Skeletal muscle satellite cell (primary cell): ENCODE data around the gene ACCSL.

Source experiments
- H3K27me3 ChIP-seq: 2 replicates; pipeline ENCODE4 v1.7.0; 2013; ENCODE audit warnings: low read length; ENCODE audit not compliant: control insufficient read depth, insufficient read depth
- H3K36me3 ChIP-seq: 2 replicates; pipeline ENCODE4 v1.7.0; 2013; ENCODE audit warnings: mild to moderate bottlenecking, control low read depth, low read length; ENCODE audit not compliant: insufficient read depth
- H3K4me1 ChIP-seq: 2 replicates; pipeline ENCODE4 v1.7.0; 2013; ENCODE audit warnings: low read length; ENCODE audit not compliant: control insufficient read depth, insufficient read depth
- H3K4me2 ChIP-seq: 2 replicates; pipeline ENCODE4 v1.7.0; 2013; ENCODE audit warnings: mild to moderate bottlenecking, low read length
- H3K4me3 ChIP-seq: 2 replicates; pipeline ENCODE4 v1.7.0; 2013; ENCODE audit warnings: low read length
- H3K9ac ChIP-seq: 2 replicates; pipeline ENCODE4 v1.7.0; 2013; ENCODE audit warnings: mild to moderate bottlenecking, low read depth, low read length, moderate library complexity
- H3K9me3 ChIP-seq: replicated peaks from 2 replicates; pipeline ENCODE4 v1.7.0; 2013; ENCODE audit warnings: mild to moderate bottlenecking, control low read depth, low read length

The ACCSL gene

GRCh38 chr11:44034639-44035038, 13.1 kb upstream of the ACCSL start:
- H3K4me3 ChIP-seq = no peak overlapping the region
- H3K4me1 ChIP-seq = peaks cover 22% of the 10 kb centered on the region
- no peaks in the 10 kb centered on the region for H3K36me3 ChIP-seq
- no peak overlapping the region for H3K4me2 ChIP-seq
- H3K9me3 ChIP-seq = no peaks in the 10 kb centered on the region
- H3K27me3 ChIP-seq = peaks cover 45% of the 10 kb centered on the region
- H3K9ac ChIP-seq = no peak overlapping the region

GRCh38 chr11:44036811-44037657, 10.7 kb upstream of the ACCSL start:
- Histone ChIP-seq H3K27me3 (peaks cover 34% of the 10 kb centered on the region), H3K4me1 (peaks cover 11% of the 10 kb centered on the region), H3K9ac (no peak overlapping the region), H3K36me3 (no peaks in the 10 kb centered on the region), H3K4me2 (no peak overlapping the region), H3K9me3 (no peaks in the 10 kb centered on the region), H3K4me3 (no peak overlapping the region)

- Histone ChIP-seq H3K4me1 (peaks cover 5% of the 10 kb centered on the region), H3K9ac (no peak overlapping the region), H3K27me3 (peaks cover 29% of the 10 kb centered on the region), H3K36me3 (no peaks in the 10 kb centered on the region), H3K4me2 (no peak overlapping the region), H3K9me3 (no peaks in the 10 kb centered on the region), H3K4me3 (no peak overlapping the region)
These were observed 10.2 kb upstream of the ACCSL start for GRCh38 chr11:44037658-44037998.

GRCh38 chr11:44043157-44043556, 4.6 kb upstream of the ACCSL start:
- no peaks in the 10 kb centered on the region for H3K36me3 ChIP-seq

GRCh38 chr11:44046182-44046581, 1.6 kb upstream of the ACCSL start:
- no peaks in the 10 kb centered on the region for H3K9me3 ChIP-seq
- no peaks in the 10 kb centered on the region for H3K36me3 ChIP-seq
- no peaks in the 10 kb centered on the region for H3K4me1 ChIP-seq
- H3K27me3 ChIP-seq = peaks cover 48% of the 10 kb centered on the region
- no peak overlapping the region for H3K9ac ChIP-seq
- no peak overlapping the region for H3K4me2 ChIP-seq
- H3K4me3 ChIP-seq = no peak overlapping the region

More at GRCh38 chr11:44043157-44043556, 4.6 kb upstream of the ACCSL start:
- Histone ChIP-seq H3K4me3 (no peak overlapping the region), H3K27me3 (peaks cover 58% of the 10 kb centered on the region), H3K4me1 (no peaks in the 10 kb centered on the region), H3K4me2 (no peak overlapping the region), H3K9ac (no peak overlapping the region), H3K9me3 (no peaks in the 10 kb centered on the region)

- Histone ChIP-seq H3K4me2 (no peak overlapping the region), H3K36me3 (no peaks in the 10 kb centered on the region), H3K4me3 (no peak overlapping the region), H3K4me1 (no peaks in the 10 kb centered on the region), H3K9ac (no peak overlapping the region), H3K9me3 (no peaks in the 10 kb centered on the region), H3K27me3 (peaks cover 56% of the 10 kb centered on the region)
These were observed 483 bp upstream of the ACCSL start for GRCh38 chr11:44047298-44047697.

- H3K36me3 ChIP-seq = no peaks in the 10 kb centered on the region
- H3K4me3 ChIP-seq = no peak overlapping the region
These were observed 2.1 kb downstream of the ACCSL start for GRCh38 chr11:44049832-44050231.

GRCh38 chr11:44051171-44051570, 3.4 kb downstream of the ACCSL start:
- Histone ChIP-seq H3K4me1 (no peaks in the 10 kb centered on the region), H3K4me3 (no peak overlapping the region), H3K36me3 (no peaks in the 10 kb centered on the region), H3K9me3 (no peaks in the 10 kb centered on the region), H3K27me3 (peaks cover 51% of the 10 kb centered on the region), H3K9ac (no peak overlapping the region), H3K4me2 (no peak overlapping the region)

More at GRCh38 chr11:44049832-44050231, 2.1 kb downstream of the ACCSL start:
- H3K4me1 ChIP-seq = no peaks in the 10 kb centered on the region
- peaks cover 45% of the 10 kb centered on the region for H3K27me3 ChIP-seq
- H3K9me3 ChIP-seq = no peaks in the 10 kb centered on the region
- H3K9ac ChIP-seq = no peak overlapping the region
- no peak overlapping the region for H3K4me2 ChIP-seq

GRCh38 chr11:44057340-44057739, 9.6 kb downstream of the ACCSL start:
- H3K4me1 ChIP-seq = no peaks in the 10 kb centered on the region
- no peak overlapping the region for H3K9ac ChIP-seq
- H3K9me3 ChIP-seq = no peaks in the 10 kb centered on the region
- H3K4me2 ChIP-seq = no peak overlapping the region
- H3K36me3 ChIP-seq = no peaks in the 10 kb centered on the region
- peaks cover 69% of the 10 kb centered on the region for H3K27me3 ChIP-seq
- no peak overlapping the region for H3K4me3 ChIP-seq

- Histone ChIP-seq H3K9ac (no peak overlapping the region), H3K4me2 (no peak overlapping the region), H3K9me3 (no peaks in the 10 kb centered on the region), H3K4me3 (no peak overlapping the region), H3K36me3 (no peaks in the 10 kb centered on the region), H3K27me3 (peaks cover 70% of the 10 kb centered on the region), H3K4me1 (no peaks in the 10 kb centered on the region)
These were observed 10.5 kb downstream of the ACCSL start for GRCh38 chr11:44058275-44058674.

GRCh38 chr11:44065161-44065661, 17.4 kb downstream of the ACCSL start:
- Histone ChIP-seq H3K4me1 (peaks cover 9% of the 10 kb centered on the region), H3K36me3 (no peaks in the 10 kb centered on the region), H3K4me2 (peak overlapping the region; percentile 96), H3K27me3 (peaks cover 27% of the 10 kb centered on the region), H3K9me3 (no peaks in the 10 kb centered on the region), H3K9ac (peak overlapping the region; percentile 87), H3K4me3 (peak overlapping the region; percentile 81)
